Measurements from ENCODE around the gene P2RY6. TPM values are rescaled to one million over a fixed set of nuclear protein-coding genes. Genes with fewer than 3 reads are reported as not detected.
"Not testable (repeated sequence)": the region's sequence is repeated elsewhere in the genome, so short reads cannot be mapped to it uniquely, and the experiment has no call there.

Gene P2RY6
- total RNA-seq, 4 donors from 2014 or later: 0.76 to 1.0 TPM; not detected in 2

- no peak for TF ChIP-seq POLR2A (IDR thresholded peaks at IDR 0.05)
- TF ChIP-seq, protein P1, sequence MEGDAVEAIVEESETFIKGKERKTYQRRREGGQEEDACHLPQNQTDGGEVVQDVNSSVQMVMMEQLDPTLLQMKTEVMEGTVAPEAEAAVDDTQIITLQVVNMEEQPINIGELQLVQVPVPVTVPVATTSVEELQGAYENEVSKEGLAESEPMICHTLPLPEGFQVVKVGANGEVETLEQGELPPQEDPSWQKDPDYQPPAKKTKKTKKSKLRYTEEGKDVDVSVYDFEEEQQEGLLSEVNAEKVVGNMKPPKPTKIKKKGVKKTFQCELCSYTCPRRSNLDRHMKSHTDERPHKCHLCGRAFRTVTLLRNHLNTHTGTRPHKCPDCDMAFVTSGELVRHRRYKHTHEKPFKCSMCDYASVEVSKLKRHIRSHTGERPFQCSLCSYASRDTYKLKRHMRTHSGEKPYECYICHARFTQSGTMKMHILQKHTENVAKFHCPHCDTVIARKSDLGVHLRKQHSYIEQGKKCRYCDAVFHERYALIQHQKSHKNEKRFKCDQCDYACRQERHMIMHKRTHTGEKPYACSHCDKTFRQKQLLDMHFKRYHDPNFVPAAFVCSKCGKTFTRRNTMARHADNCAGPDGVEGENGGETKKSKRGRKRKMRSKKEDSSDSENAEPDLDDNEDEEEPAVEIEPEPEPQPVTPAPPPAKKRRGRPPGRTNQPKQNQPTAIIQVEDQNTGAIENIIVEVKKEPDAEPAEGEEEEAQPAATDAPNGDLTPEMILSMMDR (IDR thresholded peaks at IDR 0.05): no peak
- H3K4me1 ChIP-seq: no peaks in the 10 kb centered on the region
- H3K36me3 ChIP-seq: no peaks in the 10 kb centered on the region
- peak in 1 of 2 donors; percentile 8 for DNase-seq
- H3K27me3 ChIP-seq: no peaks in the 10 kb centered on the region
- intact Hi-C loops (cut with DNase I; ENCODE audit: low total_unique reads): no loop called here
- H3K9me3 ChIP-seq: no peaks in the 10 kb centered on the region
- no peak overlapping the region for H3K4me3 ChIP-seq
- H3K27ac ChIP-seq: no peak overlapping the region
Measured at GRCh38 chr11:73229896-73230875, 42.0 kb upstream of the P2RY6 start.

- H3K36me3 ChIP-seq: no peaks in the 10 kb centered on the region
- peak in 1 of 2 donors; percentile 5 for DNase-seq
- no peak overlapping the region for H3K4me3 ChIP-seq
- H3K4me1 ChIP-seq: no peaks in the 10 kb centered on the region
- no peaks in the 10 kb centered on the region for H3K9me3 ChIP-seq
- no peaks in the 10 kb centered on the region for H3K27me3 ChIP-seq
- H3K27ac ChIP-seq: no peak overlapping the region
- TF ChIP-seq POLR2A (IDR thresholded peaks at IDR 0.05): no peak
- TF ChIP-seq, protein P1 (IDR thresholded peaks at IDR 0.05): no peak
- intact Hi-C loops (cut with DNase I; ENCODE audit: low total_unique reads): no loop called here
Measured at GRCh38 chr11:73230931-73231330, 41.2 kb upstream of the P2RY6 start.

GRCh38 chr11:73232487-73232886 lies 39.7 kb upstream of the P2RY6 start:
- intact Hi-C loops (cut with DNase I; ENCODE audit: low total_unique reads); H3K27ac ChIP-seq; H3K4me1 ChIP-seq; H3K36me3 ChIP-seq; H3K9me3 ChIP-seq; H3K4me3 ChIP-seq; H3K27me3 ChIP-seq: not testable (repeated sequence)
- peak in 1 of 2 donors; percentile 5 for DNase-seq

- Histone ChIP-seq H3K36me3 (no peaks in the 10 kb centered on the region), H3K9me3 (no peaks in the 10 kb centered on the region), H3K27ac (no peak overlapping the region), H3K27me3 (no peaks in the 10 kb centered on the region), H3K4me1 (no peaks in the 10 kb centered on the region), H3K4me3 (no peak overlapping the region)
- no peak for TF ChIP-seq POLR2A (IDR thresholded peaks at IDR 0.05)
- TF ChIP-seq, protein P1 (IDR thresholded peaks at IDR 0.05): no peak
- peak in 1 of 2 donors; percentile 3 for DNase-seq
- intact Hi-C loops (cut with DNase I; ENCODE audit: low total_unique reads): no loop called here
Measured at GRCh38 chr11:73233211-73233610, 38.9 kb upstream of the P2RY6 start.

DNA sequence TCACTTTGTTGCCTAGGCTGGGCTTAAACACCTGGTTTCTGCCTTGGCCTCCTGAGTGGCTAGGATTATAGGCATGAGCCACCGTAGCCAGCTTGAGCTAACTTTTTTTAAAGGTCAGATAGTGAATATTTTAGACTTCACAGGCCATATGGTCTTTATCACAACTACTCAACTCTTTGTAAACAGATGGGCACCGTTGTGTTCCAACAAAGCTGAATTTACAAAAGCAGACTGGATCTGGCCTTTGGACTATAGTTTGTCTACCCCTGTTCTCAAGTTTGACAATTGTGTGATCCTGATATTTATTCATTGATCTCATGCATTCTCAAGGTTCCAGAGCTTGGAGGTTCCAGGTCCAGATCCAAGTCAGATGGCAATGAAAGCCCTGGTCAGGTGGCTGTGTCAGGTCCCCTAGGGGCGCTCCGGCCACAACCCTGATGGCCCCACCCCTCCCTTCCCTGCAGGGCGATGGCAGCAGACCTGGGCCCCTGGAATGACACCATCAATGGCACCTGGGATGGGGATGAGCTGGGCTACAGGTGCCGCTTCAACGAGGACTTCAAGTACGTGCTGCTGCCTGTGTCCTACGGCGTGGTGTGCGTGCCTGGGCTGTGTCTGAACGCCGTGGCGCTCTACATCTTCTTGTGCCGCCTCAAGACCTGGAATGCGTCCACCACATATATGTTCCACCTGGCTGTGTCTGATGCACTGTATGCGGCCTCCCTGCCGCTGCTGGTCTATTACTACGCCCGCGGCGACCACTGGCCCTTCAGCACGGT lies 38.3 kb upstream of the P2RY6 start:
- Histone ChIP-seq H3K9me3 (no peaks in the 10 kb centered on the region), H3K27me3 (no peaks in the 10 kb centered on the region), H3K4me3 (no peak overlapping the region), H3K36me3 (no peaks in the 10 kb centered on the region), H3K4me1 (no peaks in the 10 kb centered on the region), H3K27ac (no peak overlapping the region)
- TF ChIP-seq, protein P1 (IDR thresholded peaks at IDR 0.05): no peak
- TF ChIP-seq POLR2A (IDR thresholded peaks at IDR 0.05): no peak
- peak in 1 of 2 donors; percentile 1 for DNase-seq
- intact Hi-C loops (cut with DNase I; ENCODE audit: low total_unique reads): no loop called here
